Cardiac fibroblast (primary cell): ENCODE data around the gene CCDC177.

Experiments
- DNase-seq, 2 donors: peaks; one replicate each; pipeline versions ENCODE4 v3.0.0 to v3.0.0-alpha.2; 2010; ENCODE audit warnings: low read depth in 2 of 2
- H3K4me3 ChIP-seq, 2 donors: replicated peaks in 1 of 2; 1 replicate in 1 of 2; 2 replicates in 1 of 2; pipeline ENCODE4 v1.5.1; 2011; ENCODE audit warnings: low read depth in 2 of 2, low read length in 2 of 2, mild to moderate bottlenecking in 2 of 2, moderate library complexity in 1 of 2
- TF ChIP-seq, protein P1 (sequence below): IDR thresholded peaks from one replicate; pipeline ENCODE4 v1.5.1; 2011; ENCODE audit warnings: low read depth, mild to moderate bottlenecking, low read length, inconsistent platforms

Gene CCDC177

DNA sequence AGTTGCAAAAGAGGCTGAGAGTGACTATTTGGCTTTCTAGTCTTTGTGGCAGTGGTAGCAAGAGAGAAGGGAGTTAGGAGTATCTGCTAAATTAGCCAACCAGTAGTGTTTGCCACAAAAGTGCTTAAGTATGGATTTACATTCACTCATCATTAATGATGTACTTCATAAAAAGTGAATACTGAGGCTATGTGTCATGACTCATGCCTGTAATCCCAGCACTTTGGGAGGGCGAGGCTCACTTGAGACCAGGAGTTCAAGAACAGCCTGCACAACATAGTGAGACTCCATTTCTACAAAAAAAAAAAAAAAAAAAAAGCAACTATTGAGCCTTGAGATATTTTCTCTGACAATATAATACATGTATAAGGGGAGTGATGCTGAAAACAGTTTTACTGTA lies 36.8 kb downstream of the CCDC177 start:
- H3K4me3 ChIP-seq: no peak overlapping the region
- peak in 1 of 2 donors; percentile 17 for DNase-seq
- TF ChIP-seq, protein P1, sequence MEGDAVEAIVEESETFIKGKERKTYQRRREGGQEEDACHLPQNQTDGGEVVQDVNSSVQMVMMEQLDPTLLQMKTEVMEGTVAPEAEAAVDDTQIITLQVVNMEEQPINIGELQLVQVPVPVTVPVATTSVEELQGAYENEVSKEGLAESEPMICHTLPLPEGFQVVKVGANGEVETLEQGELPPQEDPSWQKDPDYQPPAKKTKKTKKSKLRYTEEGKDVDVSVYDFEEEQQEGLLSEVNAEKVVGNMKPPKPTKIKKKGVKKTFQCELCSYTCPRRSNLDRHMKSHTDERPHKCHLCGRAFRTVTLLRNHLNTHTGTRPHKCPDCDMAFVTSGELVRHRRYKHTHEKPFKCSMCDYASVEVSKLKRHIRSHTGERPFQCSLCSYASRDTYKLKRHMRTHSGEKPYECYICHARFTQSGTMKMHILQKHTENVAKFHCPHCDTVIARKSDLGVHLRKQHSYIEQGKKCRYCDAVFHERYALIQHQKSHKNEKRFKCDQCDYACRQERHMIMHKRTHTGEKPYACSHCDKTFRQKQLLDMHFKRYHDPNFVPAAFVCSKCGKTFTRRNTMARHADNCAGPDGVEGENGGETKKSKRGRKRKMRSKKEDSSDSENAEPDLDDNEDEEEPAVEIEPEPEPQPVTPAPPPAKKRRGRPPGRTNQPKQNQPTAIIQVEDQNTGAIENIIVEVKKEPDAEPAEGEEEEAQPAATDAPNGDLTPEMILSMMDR: no peak

DNA sequence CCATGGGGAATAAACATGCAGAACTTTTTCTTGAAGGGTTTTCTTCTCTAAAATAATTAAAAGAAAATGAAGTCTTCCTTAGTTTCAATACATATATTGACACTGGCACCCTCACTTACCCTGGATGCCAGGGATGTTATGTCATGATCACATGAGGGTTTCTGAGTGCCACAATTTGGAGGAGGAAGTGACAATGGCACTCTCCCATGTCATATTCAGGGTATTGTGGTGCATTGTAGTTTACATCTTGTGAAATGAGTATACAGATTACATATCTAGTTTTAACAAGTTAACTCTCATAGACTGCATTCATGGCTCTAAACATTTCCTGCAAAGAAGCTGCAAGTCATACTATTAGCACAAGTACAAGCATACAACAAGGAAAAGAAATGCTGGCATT lies 37.7 kb downstream of the CCDC177 start:
- TF ChIP-seq, protein P1: no peak
- DNase-seq: no peak
- H3K4me3 ChIP-seq: no peak overlapping the region

DNA sequence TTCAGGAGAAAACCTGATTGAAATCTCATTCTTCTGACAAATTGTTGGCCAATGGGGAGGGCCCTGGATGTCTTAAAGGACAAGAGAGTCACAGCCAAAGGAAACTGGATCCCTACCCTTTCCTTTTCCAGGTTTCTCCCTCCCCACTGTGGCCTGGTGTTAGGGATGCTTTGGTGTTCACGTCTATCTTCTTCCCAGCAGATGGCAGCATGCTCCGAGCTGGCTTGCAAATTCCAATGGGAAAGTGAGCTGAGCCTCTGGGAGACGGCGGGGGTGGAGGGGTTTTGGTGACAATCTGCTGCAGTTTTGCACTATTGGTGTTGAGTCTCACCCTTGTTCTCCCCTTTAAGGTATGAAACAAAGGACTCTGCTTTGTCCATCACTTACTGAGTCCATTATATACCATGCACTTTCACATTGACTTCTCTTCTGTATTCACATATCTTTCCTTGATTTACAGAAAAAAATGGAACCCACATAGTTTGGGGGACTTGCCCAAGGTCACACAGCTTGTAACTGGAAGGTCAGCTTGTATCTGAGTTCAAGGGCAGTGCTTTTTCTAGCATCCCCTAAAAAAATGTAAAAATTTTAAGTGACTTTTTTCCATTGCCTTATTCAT lies 39.3 kb downstream of the CCDC177 start:
- no peak overlapping the region for H3K4me3 ChIP-seq
- DNase-seq: peak; percentile 65 to 70

DNA sequence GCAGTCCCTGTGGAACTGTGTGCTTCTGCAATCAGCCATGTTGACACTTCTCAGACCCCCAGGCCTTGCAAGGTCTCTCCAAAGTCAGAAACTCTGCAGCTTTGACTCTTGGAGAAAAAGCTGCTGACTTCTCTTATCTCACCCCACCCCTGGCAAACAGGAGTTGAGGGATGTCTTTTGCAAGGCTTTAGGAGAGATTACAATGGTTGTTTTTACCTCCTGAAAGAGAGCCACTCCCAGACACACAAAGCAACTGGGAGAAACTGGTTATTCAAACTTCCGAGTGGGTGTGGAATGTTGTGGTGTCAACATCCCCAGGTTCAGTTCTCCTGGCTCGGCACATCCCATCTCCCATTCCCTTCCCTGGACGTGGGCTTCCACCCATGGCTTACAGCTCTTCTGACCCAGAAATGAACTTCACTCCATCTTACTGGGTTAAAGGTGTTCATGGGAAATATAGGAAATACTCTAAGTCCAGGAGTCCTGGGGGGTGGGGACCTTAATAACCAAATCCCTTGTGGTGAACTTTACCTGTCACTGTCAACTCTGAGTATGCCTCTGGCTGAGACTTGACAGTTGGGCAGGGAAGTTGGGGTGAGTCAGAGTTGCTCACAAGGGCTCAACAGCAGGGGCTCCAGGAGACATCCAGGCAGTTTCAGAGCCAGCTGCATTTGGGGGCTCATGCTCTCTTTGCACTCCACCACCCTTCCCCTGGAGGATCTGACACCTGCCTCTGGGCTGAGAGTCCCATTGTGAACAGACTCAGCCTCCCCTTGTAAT lies 41.9 kb downstream of the CCDC177 start:
- DNase-seq: no peak
- H3K4me3 ChIP-seq: no peak overlapping the region
- TF ChIP-seq, protein P1: no peak

More for the DNA sequence above, 39.3 kb downstream of the CCDC177 start:
- TF ChIP-seq, protein P1: peak; percentile 78

DNA sequence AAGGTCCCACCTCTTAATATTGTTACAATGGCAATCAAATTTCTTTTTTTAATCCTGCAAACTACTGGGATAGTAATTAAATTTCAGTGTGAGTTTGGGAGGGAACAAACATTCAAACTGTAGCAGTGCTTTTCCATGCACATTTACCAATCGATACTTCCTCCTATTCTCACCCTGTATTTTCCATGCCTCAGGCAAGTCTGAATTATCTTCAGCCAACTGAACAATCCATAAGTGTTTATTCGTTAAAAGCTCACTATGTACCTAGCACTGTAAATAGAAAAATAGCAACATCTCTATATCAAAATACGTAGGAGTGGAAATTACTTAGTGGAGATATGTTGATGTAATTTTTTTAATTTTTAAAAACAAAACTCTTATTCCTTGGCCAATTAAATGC lies 43.5 kb downstream of the CCDC177 start:
- no peak for DNase-seq

DNA sequence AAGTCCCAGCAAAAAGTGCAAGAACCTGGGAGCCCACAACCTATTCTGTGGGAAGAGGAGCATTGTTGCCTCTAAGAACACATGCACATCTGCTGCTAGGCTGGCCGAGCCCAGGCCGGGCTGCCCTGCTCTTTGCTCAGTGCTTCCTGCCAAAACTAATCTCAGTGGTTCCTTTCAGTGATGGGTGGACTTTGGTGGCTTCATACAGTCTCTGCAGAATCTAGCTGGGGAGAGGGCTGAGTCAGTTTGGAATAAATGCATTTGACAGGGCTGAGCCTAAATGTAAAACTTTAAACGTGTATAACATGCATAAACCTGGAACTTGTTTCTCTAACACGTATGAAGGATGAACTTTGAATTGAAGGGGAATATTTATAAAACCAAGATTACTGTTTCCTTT lies 44.6 kb downstream of the CCDC177 start:
- DNase-seq: no peak
- TF ChIP-seq, protein P1: no peak

More for the DNA sequence above, 43.5 kb downstream of the CCDC177 start:
- TF ChIP-seq, protein P1: no peak
- no peak overlapping the region for H3K4me3 ChIP-seq

More for the DNA sequence above, 44.6 kb downstream of the CCDC177 start:
- no peak overlapping the region for H3K4me3 ChIP-seq
